GM18858 (cell line): ENCODE measurements around the gene GPR158.
"Not testable (repeated sequence)": the region's sequence is repeated elsewhere in the genome, so short reads cannot be mapped to it uniquely, and the experiment has no call there.

ENCODE experiments used
- ATAC-seq: cut with Tn5 transposase; IDR thresholded peaks from one replicate; pipeline ENCODE4 v1.9.1; 2021; ENCODE audit not compliant: unreplicated experiment

Gene GPR158

DNA sequence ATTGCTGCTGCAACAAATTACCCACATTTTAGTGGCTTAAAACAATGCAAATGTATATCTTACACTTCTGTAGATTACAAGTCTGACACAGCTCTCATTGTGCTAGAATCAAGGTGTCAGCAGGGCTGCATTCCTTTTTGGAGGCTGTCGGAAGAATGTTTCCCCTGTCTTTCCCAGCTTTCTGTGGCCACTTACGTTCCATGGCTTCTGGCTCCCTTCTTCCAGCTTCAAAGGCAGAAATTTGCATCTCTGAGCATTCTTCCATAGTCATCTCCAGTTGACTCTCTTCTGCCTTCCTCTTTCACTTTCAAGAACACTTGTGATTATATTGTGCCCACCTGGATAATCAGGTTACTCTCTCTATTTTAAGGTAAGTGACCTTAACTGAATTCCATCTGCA, 125.3 kb downstream of the GPR158 start:
- no peak for ATAC-seq

DNA sequence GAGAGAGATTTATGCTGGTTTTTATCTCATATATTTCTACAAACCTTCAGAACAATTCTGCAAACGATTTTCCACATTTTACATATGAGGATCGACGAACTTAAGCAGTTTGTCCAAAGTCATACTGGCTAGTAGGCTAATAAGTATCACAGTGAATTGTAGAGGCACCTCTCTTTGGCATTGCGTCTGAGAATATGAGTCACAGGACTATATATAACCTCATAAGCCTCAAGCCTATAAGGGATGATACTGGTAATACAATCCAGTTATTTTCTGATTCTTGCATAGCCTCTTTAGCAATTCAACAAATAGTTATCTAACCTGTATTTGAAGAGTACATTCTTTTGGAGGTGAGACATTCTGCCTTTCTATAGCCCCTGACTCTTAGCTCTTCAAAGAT, 129.8 kb downstream of the GPR158 start:
- no peak for ATAC-seq

GRCh38 chr10:25306386-25306785, 131.6 kb downstream of the GPR158 start:
- no peak for ATAC-seq

DNA sequence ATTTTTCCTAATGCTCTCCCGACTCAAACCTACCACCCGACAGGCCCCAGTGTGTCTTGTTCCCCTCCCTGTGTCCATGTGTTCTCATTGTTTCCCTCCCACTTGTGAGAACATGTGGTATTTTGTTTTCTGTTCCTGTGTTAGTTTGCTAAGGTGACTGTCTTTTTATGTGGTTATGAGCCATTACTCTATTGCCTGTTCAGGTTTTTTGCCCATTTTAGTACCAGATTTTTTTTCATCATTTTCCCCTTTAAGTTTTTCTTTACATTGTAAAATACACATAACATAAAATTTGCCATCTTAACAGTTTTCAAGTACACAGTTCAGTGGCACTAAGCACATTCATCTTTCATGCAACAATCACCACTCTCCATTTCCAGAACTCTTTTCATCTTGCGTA, 133.5 kb downstream of the GPR158 start:
- ATAC-seq, result no peak

- not testable (repeated sequence) for ATAC-seq
These were observed 142.9 kb downstream of the GPR158 start for GRCh38 chr10:25317596-25318211.

DNA sequence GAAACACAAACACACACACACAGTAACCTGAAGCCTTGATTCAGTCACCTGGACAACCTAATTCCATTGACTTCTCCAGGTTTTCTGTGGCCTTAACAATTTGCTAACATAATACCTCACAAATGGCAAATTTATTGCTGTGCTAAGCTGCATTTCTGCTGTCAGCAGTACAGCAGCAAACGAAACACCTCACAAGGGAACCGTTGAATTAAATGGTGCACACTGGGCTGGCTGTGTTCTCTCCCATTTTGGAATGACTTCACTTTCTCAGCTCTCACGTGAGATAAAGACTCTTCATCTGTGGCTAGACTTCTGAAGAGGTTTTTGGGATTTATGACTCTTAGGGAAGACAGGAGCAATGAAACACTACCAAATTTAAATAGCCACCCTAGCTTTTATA, 152.5 kb downstream of the GPR158 start:
- ATAC-seq, result no peak

GRCh38 chr10:25328361-25328760, 153.6 kb downstream of the GPR158 start:
- ATAC-seq, result no peak

GRCh38 chr10:25329587-25329986, 154.8 kb downstream of the GPR158 start:
- not testable (repeated sequence) for ATAC-seq

GRCh38 chr10:25334445-25334844, 159.6 kb downstream of the GPR158 start:
- ATAC-seq, result no peak

- ATAC-seq, result no peak
These were observed 161.5 kb downstream of the GPR158 start for GRCh38 chr10:25336330-25336729.

DNA sequence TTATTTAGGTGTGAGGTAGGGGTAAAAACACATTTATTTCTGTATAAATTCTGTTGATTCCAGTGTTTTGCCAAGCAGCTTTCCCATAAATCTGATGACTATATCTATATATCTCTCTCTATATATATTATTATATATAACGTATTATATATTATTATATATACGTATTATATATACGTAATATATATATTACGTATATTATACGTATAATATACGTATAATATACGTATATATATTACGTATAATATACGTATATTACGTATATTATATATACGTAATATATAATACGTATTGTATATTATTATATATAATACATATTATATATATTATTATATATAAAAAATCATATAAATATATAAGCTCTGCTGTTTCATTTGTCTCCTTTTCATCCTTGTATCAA, 163.5 kb downstream of the GPR158 start:
- no peak for ATAC-seq

DNA sequence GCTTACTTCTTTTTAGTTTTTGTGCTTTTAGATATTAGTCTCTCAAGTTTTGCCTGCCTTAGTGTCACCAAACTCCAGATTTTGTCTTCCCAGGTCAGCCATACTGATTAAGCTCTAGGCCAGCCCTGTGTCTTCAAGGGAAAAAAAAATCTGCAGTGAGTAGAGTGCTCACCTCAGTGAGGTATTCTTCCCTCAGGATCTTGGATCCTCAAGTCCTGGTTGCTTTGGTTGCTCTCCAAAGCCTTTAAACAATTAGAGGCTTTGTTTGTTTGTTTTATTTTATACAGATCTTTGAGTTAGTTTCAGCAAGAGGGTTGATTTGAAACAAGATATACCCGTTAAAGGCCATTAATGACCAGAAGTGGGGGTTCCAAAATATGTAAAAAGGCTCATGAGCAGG, 165.2 kb downstream of the GPR158 start:
- ATAC-seq, result no peak

GRCh38 chr10:25349520-25349919, 174.7 kb downstream of the GPR158 start:
- ATAC-seq, result no peak

GRCh38 chr10:25356609-25357008, 181.8 kb downstream of the GPR158 start:
- no peak for ATAC-seq

DNA sequence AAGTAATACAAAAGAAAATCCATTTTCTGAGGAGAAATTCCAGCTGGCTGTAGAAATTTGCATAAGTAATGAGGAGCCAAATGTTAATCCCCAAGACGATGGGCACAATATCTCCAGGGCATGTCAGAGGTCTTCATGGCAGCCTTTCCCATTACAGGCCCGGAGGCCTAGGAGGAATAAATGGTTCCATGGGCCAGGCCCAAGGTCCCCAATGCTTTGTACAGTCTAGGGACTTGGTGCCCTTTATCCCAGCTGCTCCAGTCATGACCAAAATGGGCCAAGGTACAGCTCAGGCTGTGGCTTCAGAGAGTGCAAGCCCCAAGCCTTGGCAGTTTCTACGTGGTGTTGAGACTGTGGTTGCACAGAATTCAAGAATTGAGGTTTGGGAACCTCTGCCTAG, 182.5 kb downstream of the GPR158 start:
- ATAC-seq, result no peak

GRCh38 chr10:25382029-25382810, 207.4 kb downstream of the GPR158 start:
- ATAC-seq, result no peak

- ATAC-seq, result not testable (repeated sequence)
These were observed 208.1 kb downstream of the GPR158 start for GRCh38 chr10:25382901-25383300.

DNA sequence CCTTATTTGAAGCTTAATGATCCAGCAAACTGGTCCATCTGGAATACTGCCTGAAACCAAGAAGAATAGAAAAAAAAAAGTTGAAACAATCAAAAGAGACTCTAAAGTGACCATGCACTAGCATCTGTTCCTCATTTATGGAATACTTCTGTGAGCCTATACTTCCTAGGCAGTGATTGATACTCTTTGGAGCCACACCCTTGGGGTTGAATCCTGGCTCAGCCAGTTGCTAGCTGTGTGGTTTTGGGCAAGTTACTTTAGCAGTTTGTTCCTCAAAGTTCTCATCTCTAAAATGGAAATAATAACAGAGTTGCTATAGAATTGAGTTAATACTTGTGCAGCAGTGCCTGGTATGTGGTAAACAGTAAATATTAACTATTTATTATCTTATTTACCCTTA, 208.9 kb downstream of the GPR158 start:
- ATAC-seq, result no peak

DNA sequence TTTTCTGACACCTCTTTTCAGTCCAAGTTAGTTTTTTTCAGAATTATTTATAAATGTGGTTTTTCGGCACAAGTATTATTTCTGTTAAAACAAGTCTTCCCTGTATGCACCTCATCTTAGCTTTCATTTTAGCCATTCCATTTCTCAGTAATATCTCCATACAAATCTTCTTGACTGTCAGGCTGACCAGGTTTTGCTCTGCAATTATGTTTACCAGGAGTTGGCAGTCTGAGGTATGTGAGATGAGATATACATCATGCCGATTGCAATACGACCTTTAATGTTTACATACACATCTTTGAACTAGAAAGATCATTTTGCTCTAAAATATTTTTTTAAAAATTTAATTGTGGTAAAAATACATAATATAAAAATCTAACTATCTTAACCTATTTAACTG, 209.8 kb downstream of the GPR158 start:
- ATAC-seq, result no peak

DNA sequence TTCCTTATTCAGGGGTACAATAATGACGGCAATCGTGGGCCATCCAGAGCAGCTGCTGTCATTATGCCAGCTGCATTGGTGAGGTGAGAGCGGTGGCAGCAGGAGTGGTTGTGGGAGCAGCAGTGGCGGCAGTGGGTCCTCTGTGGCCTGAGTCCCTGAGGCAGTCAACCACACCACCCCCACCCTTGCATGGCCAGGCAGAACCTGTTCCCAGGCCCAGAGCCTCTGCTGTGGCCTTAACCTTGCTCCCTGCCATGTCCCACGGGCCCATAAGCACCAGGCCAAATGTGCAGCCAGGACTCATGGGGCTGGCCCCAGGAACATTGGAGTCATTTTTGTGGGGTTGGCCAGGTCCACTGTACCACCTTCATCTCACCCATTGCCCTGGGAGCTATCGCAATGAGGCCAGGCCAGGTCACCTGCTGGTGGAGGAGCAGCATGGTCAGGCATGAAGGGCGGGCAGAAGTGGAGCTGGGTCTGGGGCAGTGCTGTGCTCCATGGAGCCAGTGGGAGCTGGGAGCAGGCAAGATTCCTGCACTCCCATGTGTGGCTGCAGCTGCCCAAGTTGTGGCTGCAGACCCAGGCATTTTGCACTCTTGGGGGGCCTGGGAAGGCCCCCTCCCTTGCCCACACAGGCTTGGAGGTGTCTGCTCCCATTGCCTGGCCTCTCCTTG, 213.5 kb downstream of the GPR158 start:
- no peak for ATAC-seq

DNA sequence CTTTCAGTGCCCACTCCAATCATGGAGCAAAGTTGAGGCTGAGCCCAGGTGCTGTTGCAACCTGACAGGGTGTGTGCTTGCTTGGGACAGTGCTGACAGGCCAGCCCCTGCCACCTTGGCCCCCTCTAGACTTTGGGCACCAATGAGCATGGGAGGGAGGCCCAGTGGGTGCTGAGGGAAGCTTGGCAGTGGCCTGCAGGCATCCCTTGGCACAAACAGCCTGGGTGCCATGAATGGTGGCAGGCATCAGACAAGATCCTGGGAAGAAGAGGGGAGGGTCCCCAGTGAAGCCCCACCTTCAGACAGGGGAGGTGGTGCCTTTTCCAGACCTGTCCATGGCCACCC, 214.0 kb downstream of the GPR158 start:
- no peak for ATAC-seq

GRCh38 chr10:25390733-25391132, 215.9 kb downstream of the GPR158 start:
- ATAC-seq, result no peak
